Activated CD8-positive, alpha-beta memory T cell treated with anti-CD3 and anti-CD28 coated beads, Interleukin-2, amount 50 U/mL, for 1 hour (primary cell): ENCODE measurements around the gene AUTS2.

ENCODE experiments used
- DNase-seq: peaks from one replicate; pipeline ENCODE4 v3.0.0-alpha.2; 2020; ENCODE audit errors: extremely low read depth

AUTS2 gene

GRCh38 chr7:70415179-70415972 is 817.1 kb downstream of the AUTS2 start:
- no peak for DNase-seq

- DNase-seq, result no peak
These were observed 818.2 kb downstream of the AUTS2 start for GRCh38 chr7:70416347-70416985.

- no peak for DNase-seq
These were observed 818.8 kb downstream of the AUTS2 start for GRCh38 chr7:70416986-70417655.

GRCh38 chr7:70419526-70420380 is 821.5 kb downstream of the AUTS2 start:
- no peak for DNase-seq

GRCh38 chr7:70420381-70420662 is 822.0 kb downstream of the AUTS2 start:
- DNase-seq, result no peak

- no peak for DNase-seq
These were observed 823.0 kb downstream of the AUTS2 start for GRCh38 chr7:70421319-70421718.

GRCh38 chr7:70426249-70426880 is 828.1 kb downstream of the AUTS2 start:
- DNase-seq, result no peak

GRCh38 chr7:70432567-70433001 is 834.3 kb downstream of the AUTS2 start:
- DNase-seq, result no peak

GRCh38 chr7:70434376-70434775 is 836.1 kb downstream of the AUTS2 start:
- DNase-seq, result no peak

GRCh38 chr7:70434821-70435220 is 836.5 kb downstream of the AUTS2 start:
- DNase-seq, result no peak

GRCh38 chr7:70435634-70436033 is 837.4 kb downstream of the AUTS2 start:
- no peak for DNase-seq

GRCh38 chr7:70436790-70437350 is 838.6 kb downstream of the AUTS2 start:
- no peak for DNase-seq

GRCh38 chr7:70439651-70440050 is 841.4 kb downstream of the AUTS2 start:
- DNase-seq, result no peak

GRCh38 chr7:70446448-70447143 is 848.3 kb downstream of the AUTS2 start:
- no peak for DNase-seq

GRCh38 chr7:70448312-70448906 is 850.1 kb downstream of the AUTS2 start:
- DNase-seq, result no peak

GRCh38 chr7:70450731-70451130 is 852.5 kb downstream of the AUTS2 start:
- DNase-seq, result no peak

- DNase-seq, result no peak
These were observed 857.6 kb downstream of the AUTS2 start for GRCh38 chr7:70455925-70456324.

- no peak for DNase-seq
These were observed 858.4 kb downstream of the AUTS2 start for GRCh38 chr7:70456719-70457118.

- DNase-seq, result no peak
These were observed 859.2 kb downstream of the AUTS2 start for GRCh38 chr7:70457482-70457881.
